ENCODE measurements around the gene CSNK2B. TPM values are rescaled to one million over a fixed set of nuclear protein-coding genes. Genes with fewer than 3 reads are reported as not detected.

CSNK2B gene
- polyA plus RNA-seq, 3 donors = 147 to 227 (median 195) TPM

GRCh38 chr6:31669676-31670075 lies 3.8 kb downstream of the CSNK2B start, which contains the start of gene LY6G5B:
Gene LY6G5B (plus strand): TSS chr6:31669976. CDS start chr6:31670951, 975 bp downstream.
- no peak for DNase-seq
- H3K4me3 Mint-ChIP-seq = no peak within 1 kb of the TSS
- peaks cover 68 to 74% of the 10 kb centered on the region in 2 donors for H3K36me3 Mint-ChIP-seq
- no peaks in the 10 kb centered on the region for H3K27me3 ChIP-seq (ENCODE audit: control insufficient read depth in 2 of 2, insufficient read depth in 2 of 2, low read length in 2 of 2)
- intact Hi-C loops (cut with micrococcal nuclease) = loop anchor here (5.0 to 10.0 kb wide), 6 partner anchors 33 to 288 kb away; partner anchors contain the start of genes NELFE (in 2 of the 2), SKIC2 (in 2 of the 2), ABHD16A (in 1 of the 2) and CLIC1 (in 1 of the 2)
- H3K27ac Mint-ChIP-seq = peak within 1 kb of the TSS in 2 of 7 donors; percentile 69 to 70
- H3K4me3 ChIP-seq (replicated peaks in 1 of 3; ENCODE audit: low read depth in 2 of 3, low read length in 3 of 3) = no peak within 1 kb of the TSS
- no peak within 1 kb of the TSS for H3K9ac ChIP-seq (ENCODE audit: insufficient read depth, low read length, poor library complexity, severe bottlenecking)
- H3K4me1 ChIP-seq (ENCODE audit: control insufficient read depth in 1 of 2, insufficient read depth in 2 of 2, low read length in 2 of 2) = peaks cover 14 to 21% of the 10 kb centered on the region in 2 donors
- H3K9me3 ChIP-seq (replicated peaks in 1 of 2; ENCODE audit: control insufficient read depth in 1 of 2, insufficient read depth in 1 of 2, low read length in 2 of 2) = no peaks in the 10 kb centered on the region
- H3K4me2 ChIP-seq (replicated peaks; ENCODE audit: extremely low read depth, low read length, poor library complexity, severe bottlenecking) = no peak within 1 kb of the TSS
- no peak for TF ChIP-seq CTCF (IDR thresholded peaks at IDR 0.05)
- H3K9me3 Mint-ChIP-seq = peaks cover 0 to 4% (median 0%) of the 10 kb centered on the region in 7 donors
- peaks cover 11% of the 10 kb centered on the region for H4K20me1 ChIP-seq (ENCODE audit: insufficient read depth, low read length)
- H3K36me3 ChIP-seq (replicated peaks in 1 of 2; ENCODE audit: control insufficient read depth in 1 of 2, insufficient read depth in 2 of 2, low read length in 2 of 2) = peaks cover 64 to 75% of the 10 kb centered on the region in 2 donors
- H3K4me1 Mint-ChIP-seq = peaks cover 16% of the 10 kb centered on the region
- H2AFZ ChIP-seq (ENCODE audit: insufficient read depth, low read depth, low read length, poor library complexity, severe bottlenecking) = no peak within 1 kb of the TSS
- H3K79me2 ChIP-seq (ENCODE audit: insufficient read depth, low read length) = peaks cover 43% of the 10 kb centered on the region
- H3K27ac ChIP-seq (ENCODE audit: low read depth in 1 of 2, low read length in 2 of 2) = peak within 1 kb of the TSS in 1 of 2 donors; percentile 11
- peaks cover 0 to 1% (median 0%) of the 10 kb centered on the region in 3 donors for H3K27me3 Mint-ChIP-seq (ENCODE audit: low read depth in 3 of 3)
- WGBS (ENCODE audit: insufficient coverage) = 100% methylated on average over 4 of the region's 8 CpGs

GRCh38 chr6:31676322-31676903 lies 10.5 kb downstream of the CSNK2B start:
- no peaks in the 10 kb centered on the region for H3K27me3 ChIP-seq (ENCODE audit: control insufficient read depth in 2 of 2, insufficient read depth in 2 of 2, low read length in 2 of 2)
- H3K27ac Mint-ChIP-seq = peak overlapping the region in 3 of 7 donors; percentile 1 to 41 (median 12)
- peaks cover 21% of the 10 kb centered on the region for H3K4me1 Mint-ChIP-seq
- no peak overlapping the region for H3K4me3 ChIP-seq (replicated peaks in 1 of 3; ENCODE audit: low read depth in 2 of 3, low read length in 3 of 3)
- H3K4me1 ChIP-seq (ENCODE audit: control insufficient read depth in 1 of 2, insufficient read depth in 2 of 2, low read length in 2 of 2) = peaks cover 12 to 14% of the 10 kb centered on the region in 2 donors
- H3K36me3 Mint-ChIP-seq = peaks cover 28 to 32% of the 10 kb centered on the region in 2 donors
- no peak overlapping the region for H3K27ac ChIP-seq (ENCODE audit: low read depth in 1 of 2, low read length in 2 of 2)
- peaks cover 0 to 6% (median 0%) of the 10 kb centered on the region in 7 donors for H3K9me3 Mint-ChIP-seq
- no peaks in the 10 kb centered on the region for H3K79me2 ChIP-seq (ENCODE audit: insufficient read depth, low read length)
- H2AFZ ChIP-seq (ENCODE audit: insufficient read depth, low read depth, low read length, poor library complexity, severe bottlenecking) = no peak overlapping the region
- H4K20me1 ChIP-seq (ENCODE audit: insufficient read depth, low read length) = no peaks in the 10 kb centered on the region
- intact Hi-C loops (cut with micrococcal nuclease) = loop anchor here (5.0 to 10.0 kb wide), 2 partner anchors 91 to 278 kb away; partner anchors contain the start of genes NELFE (in 1 of the 2) and SKIC2 (in 1 of the 2)
- peaks cover under 1 to 5% (median 2%) of the 10 kb centered on the region in 3 donors for H3K27me3 Mint-ChIP-seq (ENCODE audit: low read depth in 3 of 3)
- no peaks in the 10 kb centered on the region for H3K9me3 ChIP-seq (replicated peaks in 1 of 2; ENCODE audit: control insufficient read depth in 1 of 2, insufficient read depth in 1 of 2, low read length in 2 of 2)
- DNase-seq = no peak
- no peak overlapping the region for H3K4me2 ChIP-seq (replicated peaks; ENCODE audit: extremely low read depth, low read length, poor library complexity, severe bottlenecking)
- H3K4me3 Mint-ChIP-seq = no peak overlapping the region
- WGBS (ENCODE audit: insufficient coverage) = 42% methylated on average over 4 of the region's 4 CpGs
- no peak for TF ChIP-seq CTCF (IDR thresholded peaks at IDR 0.05)
- H3K36me3 ChIP-seq (replicated peaks in 1 of 2; ENCODE audit: control insufficient read depth in 1 of 2, insufficient read depth in 2 of 2, low read length in 2 of 2) = peaks cover 19 to 27% of the 10 kb centered on the region in 2 donors
- no peak overlapping the region for H3K9ac ChIP-seq (ENCODE audit: insufficient read depth, low read length, poor library complexity, severe bottlenecking)
